ENCODE data around the gene MLXIP.

- TF ChIP-seq RAD21 (conservative IDR thresholded peaks at IDR 0.05), result no peak
- TF ChIP-seq CTCF (IDR thresholded peaks at IDR 0.05; ENCODE audit: poor library complexity, severe bottlenecking), result no peak
- TF ChIP-seq EP300 (conservative IDR thresholded peaks at IDR 0.05; ENCODE audit: poor library complexity, severe bottlenecking), result no peak
- TF ChIP-seq REST (IDR thresholded peaks at IDR 0.05; ENCODE audit: borderline replicate concordance), result no peak
Measured at GRCh38 chr12:122082621-122083356, 4.2 kb downstream of the MLXIP start.

Data from neural cell (in vitro differentiated cells).